Kidney capillary endothelial cell (primary cell): ENCODE results near the gene PFKM.

ENCODE experiments used
- DNase-seq: peaks from one replicate; pipeline ENCODE4 v3.0.0-alpha.2; 2018; ENCODE audit warnings: low spot score

The PFKM gene

GRCh38 chr12:48187916-48188695, 68.9 kb downstream of the PFKM start:
- DNase-seq: no peak

GRCh38 chr12:48189331-48190125, 70.4 kb downstream of the PFKM start:
- peak; percentile 44 for DNase-seq

- no peak for DNase-seq
These were observed 71.9 kb downstream of the PFKM start for GRCh38 chr12:48191096-48191495.

GRCh38 chr12:48192861-48193260, 73.7 kb downstream of the PFKM start:
- no peak for DNase-seq

- DNase-seq: no peak
These were observed 74.5 kb downstream of the PFKM start for GRCh38 chr12:48193623-48194022.

- DNase-seq: no peak
These were observed 75.6 kb downstream of the PFKM start for GRCh38 chr12:48194799-48195201.
